ENCODE measurements around the gene GAL3ST1.

GRCh38 chr22:30575859-30576258 lies 1.4 kb upstream of the GAL3ST1 start:
- TF ChIP-seq, protein P1, sequence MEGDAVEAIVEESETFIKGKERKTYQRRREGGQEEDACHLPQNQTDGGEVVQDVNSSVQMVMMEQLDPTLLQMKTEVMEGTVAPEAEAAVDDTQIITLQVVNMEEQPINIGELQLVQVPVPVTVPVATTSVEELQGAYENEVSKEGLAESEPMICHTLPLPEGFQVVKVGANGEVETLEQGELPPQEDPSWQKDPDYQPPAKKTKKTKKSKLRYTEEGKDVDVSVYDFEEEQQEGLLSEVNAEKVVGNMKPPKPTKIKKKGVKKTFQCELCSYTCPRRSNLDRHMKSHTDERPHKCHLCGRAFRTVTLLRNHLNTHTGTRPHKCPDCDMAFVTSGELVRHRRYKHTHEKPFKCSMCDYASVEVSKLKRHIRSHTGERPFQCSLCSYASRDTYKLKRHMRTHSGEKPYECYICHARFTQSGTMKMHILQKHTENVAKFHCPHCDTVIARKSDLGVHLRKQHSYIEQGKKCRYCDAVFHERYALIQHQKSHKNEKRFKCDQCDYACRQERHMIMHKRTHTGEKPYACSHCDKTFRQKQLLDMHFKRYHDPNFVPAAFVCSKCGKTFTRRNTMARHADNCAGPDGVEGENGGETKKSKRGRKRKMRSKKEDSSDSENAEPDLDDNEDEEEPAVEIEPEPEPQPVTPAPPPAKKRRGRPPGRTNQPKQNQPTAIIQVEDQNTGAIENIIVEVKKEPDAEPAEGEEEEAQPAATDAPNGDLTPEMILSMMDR (optimal IDR thresholded peaks at IDR 0.05 in 1 of 3, IDR thresholded peaks at IDR 0.05 in 1 of 3, conservative IDR thresholded peaks at IDR 0.05 in 1 of 3; ENCODE audit: extremely low read depth in 1 of 3, insufficient read depth in 2 of 3, low read length in 3 of 3): no peak
- TF ChIP-seq EZH2 (IDR thresholded peaks at IDR 0.05; ENCODE audit: low read length): no peak

Measured in keratinocyte (primary cell).